GM12801 (cell line): ENCODE results near the gene SLU7.

Experiments used
- TF ChIP-seq, protein P1 (sequence below): IDR thresholded peaks from one replicate; pipeline ENCODE4 v1.5.1; 2011; ENCODE audit warnings: control low read depth; ENCODE audit not compliant: insufficient read length; ENCODE audit errors: extremely low read depth

SLU7 gene

DNA sequence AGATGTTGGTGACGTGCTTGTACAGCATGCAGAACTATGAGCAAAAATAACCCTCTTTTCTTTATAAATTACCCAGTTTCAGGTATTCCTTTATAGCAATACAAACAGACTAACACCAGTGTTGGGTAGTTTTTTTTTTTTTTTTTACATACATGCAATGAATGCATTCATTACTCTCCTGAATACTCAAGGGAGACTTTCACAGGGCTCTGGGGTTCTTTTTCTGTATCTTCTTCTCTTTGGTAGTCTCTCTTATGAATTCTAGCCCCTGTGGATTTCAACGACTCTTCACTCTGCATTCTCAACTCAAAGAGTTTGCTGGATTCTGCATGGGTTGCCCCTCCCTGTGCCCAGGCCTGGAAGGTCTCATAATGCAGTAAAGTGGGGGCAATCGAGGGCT is 30.6 kb upstream of the SLU7 start:
- TF ChIP-seq, protein P1, sequence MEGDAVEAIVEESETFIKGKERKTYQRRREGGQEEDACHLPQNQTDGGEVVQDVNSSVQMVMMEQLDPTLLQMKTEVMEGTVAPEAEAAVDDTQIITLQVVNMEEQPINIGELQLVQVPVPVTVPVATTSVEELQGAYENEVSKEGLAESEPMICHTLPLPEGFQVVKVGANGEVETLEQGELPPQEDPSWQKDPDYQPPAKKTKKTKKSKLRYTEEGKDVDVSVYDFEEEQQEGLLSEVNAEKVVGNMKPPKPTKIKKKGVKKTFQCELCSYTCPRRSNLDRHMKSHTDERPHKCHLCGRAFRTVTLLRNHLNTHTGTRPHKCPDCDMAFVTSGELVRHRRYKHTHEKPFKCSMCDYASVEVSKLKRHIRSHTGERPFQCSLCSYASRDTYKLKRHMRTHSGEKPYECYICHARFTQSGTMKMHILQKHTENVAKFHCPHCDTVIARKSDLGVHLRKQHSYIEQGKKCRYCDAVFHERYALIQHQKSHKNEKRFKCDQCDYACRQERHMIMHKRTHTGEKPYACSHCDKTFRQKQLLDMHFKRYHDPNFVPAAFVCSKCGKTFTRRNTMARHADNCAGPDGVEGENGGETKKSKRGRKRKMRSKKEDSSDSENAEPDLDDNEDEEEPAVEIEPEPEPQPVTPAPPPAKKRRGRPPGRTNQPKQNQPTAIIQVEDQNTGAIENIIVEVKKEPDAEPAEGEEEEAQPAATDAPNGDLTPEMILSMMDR, result no peak

DNA sequence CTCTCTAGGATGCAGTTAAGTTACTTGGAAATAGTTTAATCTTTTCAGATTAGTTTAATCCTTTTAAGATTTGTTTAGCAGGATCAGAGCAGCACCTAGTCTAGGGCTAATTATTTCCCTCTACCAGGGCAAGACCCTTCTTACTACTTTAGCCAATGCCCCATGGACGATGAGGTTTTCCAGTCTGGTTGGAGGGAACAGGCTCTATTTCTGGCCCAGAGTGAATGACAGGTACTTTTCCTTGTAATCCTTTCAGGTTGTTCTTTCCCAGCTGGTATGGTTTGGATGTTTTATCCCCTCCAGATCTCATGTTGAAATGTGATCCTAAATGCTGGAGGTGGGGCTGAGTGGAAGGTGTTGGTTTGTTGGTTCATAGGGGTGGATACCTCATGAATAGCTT is 30.0 kb upstream of the SLU7 start:
- TF ChIP-seq, protein P1, result no peak

DNA sequence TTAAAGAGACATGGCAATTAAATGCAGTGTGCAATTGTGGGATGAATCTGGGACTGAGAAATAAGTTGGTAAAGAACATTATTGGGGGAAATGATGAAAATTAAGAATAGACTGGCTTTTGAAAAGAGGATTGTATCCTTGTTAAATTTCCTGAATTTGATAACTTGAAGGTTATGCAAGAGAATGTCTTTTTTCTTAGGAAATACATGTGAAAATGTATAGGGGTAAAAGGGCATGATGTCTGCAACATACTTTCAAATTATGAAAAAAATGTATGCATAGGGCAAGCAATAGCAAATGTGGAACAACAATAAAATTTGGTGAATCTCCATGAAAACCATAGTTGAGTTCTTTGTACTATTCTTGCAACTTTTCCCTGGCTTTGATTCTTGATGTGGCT is 26.9 kb upstream of the SLU7 start:
- TF ChIP-seq, protein P1, result no peak

DNA sequence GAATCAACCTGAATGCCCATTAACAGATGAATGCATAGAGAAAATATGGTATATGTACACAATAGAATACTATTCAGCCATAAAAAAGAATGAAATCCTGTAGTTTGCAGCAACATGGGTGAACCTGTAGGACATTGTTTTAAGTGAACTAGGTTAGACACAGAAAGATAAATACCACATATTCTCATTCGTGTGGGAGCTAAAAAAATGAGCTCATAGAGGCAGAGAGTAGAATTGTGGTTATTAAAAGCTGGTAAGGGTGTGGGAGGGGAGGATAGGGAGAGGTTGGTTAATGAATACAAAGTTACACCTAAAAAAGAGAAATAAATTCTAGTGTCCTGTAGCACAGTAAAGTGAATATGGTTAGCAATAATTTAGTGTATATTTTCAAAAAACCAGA is 26.3 kb upstream of the SLU7 start:
- TF ChIP-seq, protein P1, result no peak

DNA sequence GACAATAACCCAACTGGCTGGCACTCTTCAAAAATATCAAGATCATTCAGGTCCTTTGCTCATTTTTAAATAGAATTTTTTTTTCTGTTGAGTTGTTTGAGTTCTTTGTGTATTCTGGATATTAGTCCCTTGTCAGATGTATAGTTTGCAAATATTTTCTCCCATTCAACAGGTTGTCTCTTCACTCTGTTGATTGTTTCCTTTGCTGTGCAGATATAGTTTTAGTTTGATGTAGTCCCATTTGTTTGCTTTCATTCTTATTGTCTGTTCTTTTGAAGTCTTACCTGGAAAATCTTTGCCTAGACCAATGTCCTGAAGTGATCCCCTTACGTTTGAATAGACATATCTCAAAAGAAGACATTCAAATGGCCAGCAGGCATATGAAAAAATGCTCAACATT is 25.5 kb upstream of the SLU7 start:
- TF ChIP-seq, protein P1, result no peak

DNA sequence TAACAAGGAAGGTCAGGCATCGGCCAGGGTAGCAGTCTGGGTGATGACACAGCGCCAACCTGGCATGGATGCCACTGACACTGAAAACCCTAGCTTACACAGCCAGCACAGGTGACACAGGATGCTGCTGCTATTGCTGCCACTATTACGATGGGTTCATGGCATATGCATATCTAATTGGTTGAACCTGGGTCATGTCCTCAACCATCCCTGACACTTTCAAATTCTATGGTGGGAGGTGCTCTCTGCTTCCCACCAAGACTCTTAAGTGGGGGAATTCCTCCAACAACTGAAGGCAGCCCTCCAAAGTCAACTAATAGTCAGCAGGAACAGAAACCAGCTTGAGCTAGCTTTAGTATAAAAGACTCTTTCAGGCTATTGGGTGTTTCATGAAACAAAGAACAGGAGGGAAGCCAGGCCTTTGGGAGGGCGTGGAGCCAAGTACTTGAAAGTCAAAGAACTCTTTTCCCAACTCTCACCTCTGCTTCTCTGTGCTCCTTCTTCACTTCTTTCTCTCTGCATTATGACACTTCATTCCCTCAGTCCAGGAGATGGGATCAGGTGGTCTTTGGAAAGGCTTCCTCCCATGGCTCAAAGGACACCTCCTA is 24.0 kb upstream of the SLU7 start:
- TF ChIP-seq, protein P1, result no peak

DNA sequence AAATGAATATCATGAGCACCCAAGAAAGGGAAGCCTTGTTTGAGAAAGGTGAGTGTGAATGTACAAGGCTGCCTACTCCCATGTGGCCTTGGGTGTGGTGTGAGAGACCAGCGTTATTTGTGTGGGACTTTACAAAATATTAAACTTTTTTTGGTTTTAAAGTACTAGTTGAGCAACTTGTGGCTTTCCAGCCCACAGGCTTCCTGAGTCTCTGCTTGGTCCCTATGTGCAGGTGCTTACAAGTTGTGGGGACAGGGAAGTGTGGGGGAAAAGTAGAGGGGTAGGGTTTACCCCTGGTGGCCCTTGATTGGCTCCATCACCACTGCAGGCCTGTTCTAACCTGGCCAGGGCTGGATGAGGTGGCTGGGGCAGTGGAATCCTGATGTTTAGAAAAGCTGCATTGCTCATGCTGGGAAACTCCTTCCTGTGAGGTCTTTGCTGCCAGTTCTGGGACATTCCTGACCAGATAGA is 22.5 kb upstream of the SLU7 start:
- TF ChIP-seq, protein P1, result no peak
